ENCODE measurements around the gene DCP1B.

Gene DCP1B

GRCh38 chr12:2029851-2030250, 25.6 kb upstream of the DCP1B start:
- no peaks in the 10 kb centered on the region for H3K9me3 Mint-ChIP-seq
- no peaks in the 10 kb centered on the region for H3K36me3 Mint-ChIP-seq
- H3K4me3 Mint-ChIP-seq: no peak overlapping the region
- peaks cover 8% of the 10 kb centered on the region for H3K27me3 Mint-ChIP-seq
- no peak overlapping the region for H3K27ac Mint-ChIP-seq
- H3K4me1 Mint-ChIP-seq: peaks cover 4% of the 10 kb centered on the region

- H3K27me3 Mint-ChIP-seq: peaks cover 3% of the 10 kb centered on the region
- no peak overlapping the region for H3K4me3 Mint-ChIP-seq
- H3K9me3 Mint-ChIP-seq: no peaks in the 10 kb centered on the region
- no peaks in the 10 kb centered on the region for H3K36me3 Mint-ChIP-seq
- no peak overlapping the region for H3K27ac Mint-ChIP-seq
- no peaks in the 10 kb centered on the region for H3K4me1 Mint-ChIP-seq
Observed at GRCh38 chr12:2027351-2027750, 23.1 kb upstream of the DCP1B start.

GRCh38 chr12:2023365-2023764, 19.1 kb upstream of the DCP1B start:
- Mint-ChIP-seq H3K36me3 (no peaks in the 10 kb centered on the region), H3K4me1 (no peaks in the 10 kb centered on the region), H3K27me3 (peaks cover 3% of the 10 kb centered on the region), H3K4me3 (no peak overlapping the region), H3K27ac (no peak overlapping the region), H3K9me3 (no peaks in the 10 kb centered on the region)

- H3K27me3 Mint-ChIP-seq: peaks cover 3% of the 10 kb centered on the region
- H3K4me1 Mint-ChIP-seq: no peaks in the 10 kb centered on the region
- H3K4me3 Mint-ChIP-seq: no peak overlapping the region
- H3K27ac Mint-ChIP-seq: no peak overlapping the region
- no peaks in the 10 kb centered on the region for H3K9me3 Mint-ChIP-seq
- H3K36me3 Mint-ChIP-seq: no peaks in the 10 kb centered on the region
Observed at GRCh38 chr12:2020511-2020910, 16.3 kb upstream of the DCP1B start.

- Mint-ChIP-seq H3K4me1 (no peaks in the 10 kb centered on the region), H3K27ac (no peak overlapping the region), H3K4me3 (no peak overlapping the region), H3K27me3 (peaks cover 3% of the 10 kb centered on the region), H3K36me3 (no peaks in the 10 kb centered on the region), H3K9me3 (no peaks in the 10 kb centered on the region)
Observed at GRCh38 chr12:2019126-2019525, 14.9 kb upstream of the DCP1B start.

- no peak overlapping the region for H3K4me3 Mint-ChIP-seq
- H3K9me3 Mint-ChIP-seq: no peaks in the 10 kb centered on the region
- H3K27ac Mint-ChIP-seq: no peak overlapping the region
- H3K4me1 Mint-ChIP-seq: no peaks in the 10 kb centered on the region
- H3K27me3 Mint-ChIP-seq: peaks cover 3% of the 10 kb centered on the region
- no peaks in the 10 kb centered on the region for H3K36me3 Mint-ChIP-seq
Observed at GRCh38 chr12:2018391-2018790, 14.1 kb upstream of the DCP1B start.

GRCh38 chr12:2017546-2018337, 13.5 kb upstream of the DCP1B start:
- H3K4me3 Mint-ChIP-seq: no peak overlapping the region
- H3K4me1 Mint-ChIP-seq: no peaks in the 10 kb centered on the region
- H3K27me3 Mint-ChIP-seq: peaks cover 3% of the 10 kb centered on the region
- no peaks in the 10 kb centered on the region for H3K9me3 Mint-ChIP-seq
- H3K27ac Mint-ChIP-seq: no peak overlapping the region
- no peaks in the 10 kb centered on the region for H3K36me3 Mint-ChIP-seq

- Mint-ChIP-seq H3K27ac (no peak overlapping the region), H3K9me3 (no peaks in the 10 kb centered on the region), H3K4me1 (no peaks in the 10 kb centered on the region), H3K27me3 (peaks cover 3% of the 10 kb centered on the region), H3K4me3 (no peak overlapping the region), H3K36me3 (no peaks in the 10 kb centered on the region)
Observed at GRCh38 chr12:2016862-2017545, 12.7 kb upstream of the DCP1B start.

GRCh38 chr12:2014231-2014630, 10.0 kb upstream of the DCP1B start:
- H3K4me3 Mint-ChIP-seq: no peak overlapping the region
- no peaks in the 10 kb centered on the region for H3K36me3 Mint-ChIP-seq
- H3K27me3 Mint-ChIP-seq: peaks cover 3% of the 10 kb centered on the region
- H3K4me1 Mint-ChIP-seq: no peaks in the 10 kb centered on the region
- no peak overlapping the region for H3K27ac Mint-ChIP-seq
- no peaks in the 10 kb centered on the region for H3K9me3 Mint-ChIP-seq

GRCh38 chr12:2013527-2014223, 9.4 kb upstream of the DCP1B start:
- Mint-ChIP-seq H3K27ac (no peak overlapping the region), H3K27me3 (peaks cover under 1% of the 10 kb centered on the region), H3K9me3 (no peaks in the 10 kb centered on the region), H3K36me3 (no peaks in the 10 kb centered on the region), H3K4me1 (no peaks in the 10 kb centered on the region), H3K4me3 (no peak overlapping the region)

- no peaks in the 10 kb centered on the region for H3K36me3 Mint-ChIP-seq
- H3K4me1 Mint-ChIP-seq: no peaks in the 10 kb centered on the region
- no peaks in the 10 kb centered on the region for H3K9me3 Mint-ChIP-seq
- no peak overlapping the region for H3K27ac Mint-ChIP-seq
- H3K4me3 Mint-ChIP-seq: no peak overlapping the region
- H3K27me3 Mint-ChIP-seq: no peaks in the 10 kb centered on the region
Observed at GRCh38 chr12:2013086-2013485, 8.8 kb upstream of the DCP1B start.

- Mint-ChIP-seq H3K27ac (no peak overlapping the region), H3K27me3 (no peaks in the 10 kb centered on the region), H3K4me3 (no peak overlapping the region), H3K9me3 (no peaks in the 10 kb centered on the region), H3K36me3 (no peaks in the 10 kb centered on the region), H3K4me1 (no peaks in the 10 kb centered on the region)
Observed at GRCh38 chr12:2011643-2012607, 7.7 kb upstream of the DCP1B start.

- no peaks in the 10 kb centered on the region for H3K9me3 Mint-ChIP-seq
- H3K4me1 Mint-ChIP-seq: peaks cover 2% of the 10 kb centered on the region
- no peak overlapping the region for H3K4me3 Mint-ChIP-seq
- no peak overlapping the region for H3K27ac Mint-ChIP-seq
- no peaks in the 10 kb centered on the region for H3K36me3 Mint-ChIP-seq
- no peaks in the 10 kb centered on the region for H3K27me3 Mint-ChIP-seq
Observed at GRCh38 chr12:2009623-2010022, 5.4 kb upstream of the DCP1B start.

- H3K4me3 Mint-ChIP-seq: no peak overlapping the region
- no peaks in the 10 kb centered on the region for H3K27me3 Mint-ChIP-seq
- no peak overlapping the region for H3K27ac Mint-ChIP-seq
- no peaks in the 10 kb centered on the region for H3K36me3 Mint-ChIP-seq
- H3K9me3 Mint-ChIP-seq: no peaks in the 10 kb centered on the region
- H3K4me1 Mint-ChIP-seq: peaks cover 10% of the 10 kb centered on the region
Observed at GRCh38 chr12:2008677-2009076, 4.4 kb upstream of the DCP1B start.

GRCh38 chr12:2003676-2004112, 563 bp downstream of the DCP1B start:
- H3K27me3 Mint-ChIP-seq: no peaks in the 10 kb centered on the region
- peak overlapping the region; percentile 98 for H3K27ac Mint-ChIP-seq
- peaks cover 40% of the 10 kb centered on the region for H3K4me1 Mint-ChIP-seq
- peak overlapping the region; percentile 95 for H3K4me3 Mint-ChIP-seq
- H3K9me3 Mint-ChIP-seq: no peaks in the 10 kb centered on the region
- H3K36me3 Mint-ChIP-seq: no peaks in the 10 kb centered on the region
